Karpas-422 (cell line): ENCODE measurements around the gene FUT7. TPM values are rescaled to one million over a fixed set of nuclear protein-coding genes. Genes with fewer than 3 reads are reported as not detected.
"Not testable (repeated sequence)": the region's sequence is repeated elsewhere in the genome, so short reads cannot be mapped to it uniquely, and the experiment has no call there.

Source experiments
- DNase-seq: peaks from one replicate; pipeline ENCODE4 v3.0.0-alpha.2; 2015
- H2AFZ ChIP-seq: fragments of 200-600 bp; sonication (generic); 2 replicates; pipeline ENCODE4 v1.6.1; 2014; ENCODE audit warnings: antibody characterized with exemption, low read length, mixed read lengths
- H3K27ac ChIP-seq: fragments of 200-600 bp; sonication (generic); 2 replicates; pipeline ENCODE4 v1.5.1; 2014; ENCODE audit warnings: mild to moderate bottlenecking, low read length, moderate library complexity
- H3K27me3 ChIP-seq: fragments of 200-600 bp; sonication (generic); 2 replicates; pipeline ENCODE4 v1.6.1; 2014; ENCODE audit warnings: low read length, mixed read lengths
- H3K36me3 ChIP-seq: fragments of 200-600 bp; sonication (generic); 2 replicates; pipeline ENCODE4 v1.6.1; 2014; ENCODE audit warnings: low read length, mixed read lengths; ENCODE audit not compliant: insufficient read depth
- H3K4me1 ChIP-seq: fragments of 200-600 bp; sonication (generic); 2 replicates; pipeline ENCODE4 v1.6.1; 2014; ENCODE audit warnings: mild to moderate bottlenecking, low read length, mixed read lengths
- H3K4me2 ChIP-seq: fragments of 200-600 bp; sonication (generic); 2 replicates; pipeline ENCODE4 v1.6.1; 2014; ENCODE audit warnings: low read length, low read depth, mild to moderate bottlenecking; ENCODE audit not compliant: poor library complexity, severe bottlenecking
- H3K4me3 ChIP-seq: fragments of 200-600 bp; sonication (generic); 2 replicates; pipeline ENCODE4 v1.5.1; 2014; ENCODE audit warnings: mild to moderate bottlenecking, antibody characterized with exemption, low read length, mixed read lengths
- H3K79me2 ChIP-seq: fragments of 200-600 bp; sonication (generic); 2 replicates; pipeline ENCODE4 v1.6.1; 2014; ENCODE audit warnings: mild to moderate bottlenecking, low read length, mixed read lengths
- H3K9ac ChIP-seq: fragments of 200-600 bp; sonication (generic); 2 replicates; pipeline ENCODE4 v1.6.0; 2014; ENCODE audit warnings: low read length
- H3K9me2 ChIP-seq: fragments of 200-600 bp; sonication (generic), shearing (Covaris generic); replicated peaks from 2 replicates; pipeline ENCODE4 v1.6.0; 2014; ENCODE audit warnings: mild to moderate bottlenecking, low read length, moderate library complexity; ENCODE audit not compliant: insufficient read depth
- H3K9me3 ChIP-seq: fragments of 300-700, 200-600 bp; sonication (generic); 2 replicates; pipeline ENCODE4 v1.6.1; 2014; ENCODE audit warnings: low read length, mixed read lengths
- H4K20me1 ChIP-seq: fragments of 200-600 bp; sonication (generic); 2 replicates; pipeline ENCODE4 v1.6.1; 2014; ENCODE audit warnings: mild to moderate bottlenecking, antibody characterized with exemption, low read length, low read depth; ENCODE audit not compliant: insufficient read depth
- total RNA-seq: library from RNA; depleted of rRNA; stranded (reverse); fragments of >200 nt; shearing (Covaris generic); gene quantifications from 2 replicates; pipeline ENCODE4 v1.2.3, GENCODE V29; 2014; ENCODE audit warnings: low replicate concordance

Gene FUT7
- total RNA-seq, 1 experiment from 2014 or later, result not detected

DNA sequence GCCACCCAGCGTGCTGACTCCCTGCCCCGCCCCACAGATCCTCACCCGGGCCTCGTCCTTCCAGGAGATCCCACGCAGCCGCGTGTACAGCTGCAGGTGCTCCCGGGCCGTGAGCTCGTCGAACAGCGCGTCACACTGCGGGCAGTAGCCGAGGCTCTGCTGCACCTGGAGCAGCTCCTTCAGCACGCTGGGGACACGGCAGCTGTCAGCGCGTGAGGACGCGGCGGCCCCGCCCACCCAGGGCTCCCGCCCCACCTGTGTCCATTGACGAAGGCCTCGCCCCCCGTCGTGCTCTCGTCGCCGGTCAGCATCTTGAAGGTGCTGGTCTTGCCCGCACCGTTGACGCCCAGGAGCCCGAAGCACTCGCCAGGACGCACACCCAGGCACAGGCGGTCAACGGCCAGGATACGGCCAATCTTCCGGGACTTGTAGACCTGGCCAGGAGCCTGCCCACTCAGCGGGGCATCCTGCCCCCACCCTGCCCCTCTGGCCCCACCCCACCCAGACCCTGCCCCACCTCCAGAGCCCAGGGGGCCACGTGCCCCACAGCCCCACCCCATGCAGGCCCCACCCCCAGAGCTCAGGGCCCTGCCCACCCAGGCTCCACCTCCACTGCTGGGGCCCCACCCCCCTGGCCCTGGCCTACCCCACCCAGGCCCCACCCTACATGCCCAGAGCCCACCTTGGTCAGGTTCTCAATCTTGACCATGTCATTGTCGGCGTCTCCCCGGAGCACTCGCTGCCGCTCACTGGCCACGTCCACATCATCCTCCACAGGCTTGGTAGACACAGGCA is 21.8 kb downstream of the FUT7 start:
- no peaks in the 10 kb centered on the region for H3K9me3 ChIP-seq
- H3K36me3 ChIP-seq, result no peaks in the 10 kb centered on the region
- H3K4me1 ChIP-seq, result no peaks in the 10 kb centered on the region
- H3K9ac ChIP-seq, result no peak overlapping the region
- no peak overlapping the region for H3K27ac ChIP-seq
- H3K79me2 ChIP-seq, result no peaks in the 10 kb centered on the region
- H3K4me2 ChIP-seq, result no peak overlapping the region
- H4K20me1 ChIP-seq, result no peaks in the 10 kb centered on the region
- no peak for DNase-seq
- no peak overlapping the region for H3K4me3 ChIP-seq
- no peak overlapping the region for H2AFZ ChIP-seq
- no peaks in the 10 kb centered on the region for H3K9me2 ChIP-seq
- no peaks in the 10 kb centered on the region for H3K27me3 ChIP-seq

DNA sequence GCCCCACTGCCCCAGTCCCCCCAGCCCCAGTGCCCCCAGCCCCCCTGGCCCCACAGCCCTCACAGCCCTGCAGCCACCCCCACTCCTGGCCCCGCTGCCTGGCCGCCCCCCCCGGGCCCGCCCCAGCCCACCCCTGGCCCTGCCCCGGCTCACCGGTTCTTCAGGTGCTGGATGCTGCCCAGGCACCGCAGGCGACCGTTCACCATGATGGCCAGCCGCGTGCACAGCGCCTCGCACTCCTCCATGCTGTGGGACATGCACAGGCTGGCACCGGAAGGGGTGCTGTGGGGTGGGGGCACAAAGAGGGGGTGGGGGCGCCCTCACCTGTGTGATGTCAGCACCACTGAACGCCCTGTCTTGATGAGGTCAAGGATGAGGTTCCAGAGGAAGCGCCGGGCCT is 22.7 kb downstream of the FUT7 start:
- Histone ChIP-seq H3K79me2 (no peaks in the 10 kb centered on the region), H3K9ac (no peak overlapping the region), H4K20me1 (no peaks in the 10 kb centered on the region), H3K27ac (no peak overlapping the region), H3K4me1 (no peaks in the 10 kb centered on the region), H2AFZ (no peak overlapping the region), H3K9me3 (no peaks in the 10 kb centered on the region), H3K4me3 (no peak overlapping the region), H3K27me3 (no peaks in the 10 kb centered on the region), H3K4me2 (no peak overlapping the region), H3K36me3 (no peaks in the 10 kb centered on the region), H3K9me2 (no peaks in the 10 kb centered on the region)
- no peak for DNase-seq

DNA sequence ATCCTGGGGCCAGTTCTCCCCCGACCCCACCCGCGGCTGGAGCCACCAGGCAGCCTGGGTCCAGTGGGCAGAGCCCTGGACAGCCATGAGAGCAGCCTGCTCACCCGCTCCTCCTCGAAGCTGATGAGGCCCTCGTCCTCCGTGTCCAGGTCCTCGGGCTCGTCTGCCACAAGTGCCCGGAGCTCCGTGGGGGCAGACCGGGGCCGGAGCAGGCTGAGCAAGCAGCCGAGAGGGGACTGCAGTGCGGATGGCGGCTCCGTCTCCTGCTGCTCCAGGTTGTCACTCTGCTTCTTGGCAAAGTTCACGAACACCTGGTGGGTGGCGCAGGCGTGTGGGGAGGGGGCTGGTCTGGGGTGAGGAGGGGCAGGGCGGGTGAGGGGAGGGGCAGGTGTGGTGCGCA is 23.6 kb downstream of the FUT7 start:
- Histone ChIP-seq H4K20me1 (no peaks in the 10 kb centered on the region), H3K27me3 (no peaks in the 10 kb centered on the region), H3K4me3 (no peak overlapping the region), H3K4me1 (no peaks in the 10 kb centered on the region), H3K27ac (no peak overlapping the region), H3K79me2 (no peaks in the 10 kb centered on the region), H3K4me2 (no peak overlapping the region), H2AFZ (no peak overlapping the region), H3K9ac (no peak overlapping the region), H3K36me3 (no peaks in the 10 kb centered on the region), H3K9me3 (no peaks in the 10 kb centered on the region), H3K9me2 (no peaks in the 10 kb centered on the region)
- no peak for DNase-seq

DNA sequence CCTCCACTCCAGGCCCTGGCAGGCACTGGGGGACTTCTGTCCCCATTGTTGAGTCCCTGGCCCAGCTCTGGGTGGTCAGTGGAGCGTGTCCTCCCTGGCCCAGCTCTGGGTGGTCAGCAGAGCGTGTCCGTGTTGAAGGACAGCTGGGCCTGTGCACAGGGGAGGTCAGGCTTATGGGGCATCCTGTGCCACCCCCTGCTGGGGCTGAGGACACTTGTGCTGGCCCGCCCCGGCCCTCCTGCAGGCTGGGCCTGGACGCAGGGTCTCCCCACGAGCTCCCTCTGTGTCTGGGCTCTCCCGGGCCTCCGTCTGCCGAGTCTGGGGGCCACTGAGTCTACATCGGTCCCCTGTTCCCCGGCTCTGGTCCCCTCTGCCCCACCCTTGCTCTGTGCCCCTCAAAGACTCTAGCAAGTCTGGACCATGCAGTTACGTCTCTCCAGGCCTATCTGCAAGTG is 24.0 kb downstream of the FUT7 start:
- Histone ChIP-seq H3K9ac (no peak overlapping the region), H3K27me3 (no peaks in the 10 kb centered on the region), H3K4me2 (no peak overlapping the region), H3K9me3 (no peaks in the 10 kb centered on the region), H3K4me3 (no peak overlapping the region), H3K27ac (no peak overlapping the region), H3K36me3 (no peaks in the 10 kb centered on the region), H4K20me1 (no peaks in the 10 kb centered on the region), H2AFZ (no peak overlapping the region), H3K9me2 (no peaks in the 10 kb centered on the region), H3K4me1 (no peaks in the 10 kb centered on the region), H3K79me2 (no peaks in the 10 kb centered on the region)
- DNase-seq, result no peak

DNA sequence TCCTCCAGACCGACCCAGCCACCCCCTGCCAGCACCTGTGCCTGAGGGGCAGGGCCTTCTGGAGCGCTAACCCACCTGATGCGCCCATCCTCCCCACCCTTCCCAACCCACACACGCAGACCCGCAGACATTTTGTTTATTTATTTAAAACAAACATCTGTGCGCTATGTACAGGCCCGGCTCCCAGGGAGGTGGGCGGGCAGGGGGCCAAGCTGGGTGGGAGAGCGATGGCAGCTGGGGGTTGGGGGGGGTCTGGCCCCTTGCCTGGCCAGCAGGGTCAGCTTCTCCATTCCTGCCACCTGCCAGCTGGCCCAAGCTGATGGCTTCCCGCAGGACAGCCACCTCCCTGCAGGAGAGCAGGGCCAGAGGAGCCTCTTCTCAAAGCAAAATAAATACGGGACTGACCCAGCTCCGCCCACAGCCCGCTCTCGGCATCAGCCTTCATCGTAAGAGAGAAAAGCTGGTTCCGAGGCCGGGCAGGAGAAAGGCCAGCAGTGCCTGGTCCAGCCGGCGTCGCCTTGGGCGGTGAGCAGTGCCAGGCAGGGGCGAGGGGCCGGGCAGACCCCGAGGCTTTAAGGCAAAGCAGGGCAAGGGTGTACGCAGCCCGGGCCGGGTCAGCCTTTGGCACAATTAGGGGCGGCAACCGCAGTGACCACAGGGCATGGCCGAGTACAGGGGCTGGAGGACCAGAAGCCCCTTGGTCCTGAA is 24.6 kb downstream of the FUT7 start:
- Histone ChIP-seq H3K9ac (no peak overlapping the region), H3K27ac (no peak overlapping the region)

DNA sequence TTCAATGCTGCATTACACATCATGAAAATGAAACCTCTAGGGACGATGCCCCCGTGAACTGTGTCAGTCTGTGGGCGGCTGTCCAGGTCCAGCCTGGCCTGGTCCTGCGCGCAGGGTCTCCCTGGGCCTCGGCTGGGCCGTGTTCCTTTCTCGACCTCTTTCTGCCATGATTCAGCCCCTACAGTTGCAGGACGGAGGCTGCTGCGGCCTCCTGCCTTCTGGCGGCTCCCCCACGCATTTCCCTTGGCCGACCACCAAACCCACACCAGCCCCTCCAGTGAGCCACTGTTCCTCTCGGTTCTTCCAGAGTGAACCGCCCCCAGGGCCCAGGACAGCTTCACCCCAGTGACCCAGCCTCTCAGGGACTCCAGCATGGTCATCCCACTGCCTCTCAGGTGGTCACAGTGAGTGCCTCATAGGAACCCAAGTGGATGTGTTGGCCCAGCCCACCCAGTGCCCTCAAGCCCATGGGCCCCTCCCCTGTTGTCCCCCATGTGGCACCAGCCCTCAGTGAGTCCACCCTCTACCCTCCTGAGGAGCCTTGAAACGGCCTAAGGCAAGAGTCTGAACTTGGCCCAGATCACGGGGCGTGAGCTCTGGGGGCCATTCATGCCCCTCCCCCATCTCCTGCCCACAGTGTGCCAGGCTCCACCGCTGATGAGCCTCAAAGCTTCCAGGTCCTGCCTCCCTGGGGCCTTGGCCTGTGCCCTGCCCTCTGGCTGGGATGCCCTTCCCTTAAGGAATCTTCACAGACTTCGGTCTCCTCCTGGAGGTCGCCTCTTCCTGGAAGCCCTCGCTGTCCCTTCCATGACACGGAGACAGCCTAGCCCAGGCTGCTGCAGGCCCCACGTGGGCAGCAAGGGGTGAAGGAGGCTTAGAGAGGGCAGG is 25.5 kb downstream of the FUT7 start:
- Histone ChIP-seq H3K9me2 (no peaks in the 10 kb centered on the region), H3K79me2 (no peaks in the 10 kb centered on the region), H3K27me3 (no peaks in the 10 kb centered on the region), H3K4me2 (no peak overlapping the region), H3K4me3 (no peak overlapping the region), H2AFZ (no peak overlapping the region), H3K4me1 (no peaks in the 10 kb centered on the region), H4K20me1 (no peaks in the 10 kb centered on the region), H3K27ac (no peak overlapping the region), H3K9me3 (no peaks in the 10 kb centered on the region), H3K36me3 (no peaks in the 10 kb centered on the region), H3K9ac (no peak overlapping the region)
- no peak for DNase-seq

More for the DNA sequence above, 24.6 kb downstream of the FUT7 start:
- no peaks in the 10 kb centered on the region for H3K9me3 ChIP-seq
- H2AFZ ChIP-seq, result no peak overlapping the region
- no peaks in the 10 kb centered on the region for H3K79me2 ChIP-seq
- no peaks in the 10 kb centered on the region for H3K27me3 ChIP-seq
- H3K4me2 ChIP-seq, result no peak overlapping the region
- H4K20me1 ChIP-seq, result no peaks in the 10 kb centered on the region
- H3K4me3 ChIP-seq, result no peak overlapping the region
- DNase-seq, result no peak
- no peaks in the 10 kb centered on the region for H3K4me1 ChIP-seq
- no peaks in the 10 kb centered on the region for H3K9me2 ChIP-seq
- H3K36me3 ChIP-seq, result no peaks in the 10 kb centered on the region

DNA sequence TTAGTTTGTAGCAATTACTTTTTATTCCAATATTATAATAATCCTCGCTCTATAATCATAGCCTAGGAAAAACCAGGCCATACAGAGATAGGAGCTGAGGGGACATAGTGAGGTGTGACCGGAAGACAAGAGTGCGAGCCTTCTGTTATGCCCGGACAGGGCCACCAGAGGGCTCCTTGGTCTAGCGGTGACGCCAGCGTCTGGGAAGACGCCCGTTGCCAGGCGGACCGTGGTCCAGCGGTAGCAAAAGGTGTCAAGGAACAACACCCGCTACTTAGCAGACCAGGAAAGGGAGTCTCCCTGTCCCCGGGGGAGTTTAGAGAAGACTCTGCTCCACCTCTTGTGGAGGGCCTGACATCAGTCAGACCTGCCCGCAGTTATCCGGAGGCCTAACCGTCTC is 27.6 kb downstream of the FUT7 start:
- H3K27ac ChIP-seq, H2AFZ ChIP-seq, H3K4me2 ChIP-seq, H3K9ac ChIP-seq, DNase-seq, H4K20me1 ChIP-seq, H3K79me2 ChIP-seq, H3K4me1 ChIP-seq, H3K27me3 ChIP-seq, H3K36me3 ChIP-seq, H3K9me2 ChIP-seq, H3K9me3 ChIP-seq, H3K4me3 ChIP-seq: not testable (repeated sequence)

DNA sequence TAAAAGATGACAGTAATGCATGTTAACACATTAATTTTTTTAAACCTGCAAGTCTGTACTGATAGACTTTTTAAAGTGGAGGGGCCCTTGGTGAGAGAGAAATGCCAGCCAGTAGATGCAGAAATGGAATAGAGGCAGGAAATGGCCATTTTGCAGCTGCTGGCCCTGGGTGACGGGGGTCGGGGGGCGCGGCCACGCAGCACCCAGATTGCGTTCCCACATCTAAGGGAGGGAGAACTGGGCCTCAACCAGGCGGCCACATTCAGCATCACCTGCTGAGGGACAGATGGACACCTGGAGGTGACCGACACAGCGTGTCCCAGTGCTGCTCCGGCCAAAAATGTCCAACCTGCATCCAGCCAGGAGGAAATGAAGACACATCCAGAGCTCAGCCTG is 29.2 kb downstream of the FUT7 start:
- Histone ChIP-seq H3K27ac (no peak overlapping the region), H3K27me3 (no peaks in the 10 kb centered on the region), H3K4me2 (no peak overlapping the region), H2AFZ (no peak overlapping the region), H3K36me3 (no peaks in the 10 kb centered on the region), H4K20me1 (no peaks in the 10 kb centered on the region), H3K4me3 (no peak overlapping the region), H3K9me3 (no peaks in the 10 kb centered on the region), H3K4me1 (peaks cover 9% of the 10 kb centered on the region), H3K9ac (no peak overlapping the region), H3K9me2 (no peaks in the 10 kb centered on the region), H3K79me2 (no peaks in the 10 kb centered on the region)
- DNase-seq, result no peak
